Lower leg skin (tissue), 3 donors: Measurements from ENCODE around the gene OR5A1.

Source experiments
- POLR2A ChIP-seq, 2 donors: fragments of 450-650 bp; IDR thresholded peaks; one replicate each; pipeline ENCODE4 v1.6.1; 2016 to 2017; ENCODE audit warnings: antibody characterized with exemption in 2 of 2, mild to moderate bottlenecking in 1 of 2, moderate library complexity in 1 of 2
- TF ChIP-seq, protein P1 (sequence below), 3 donors: fragments of 450-650 bp; IDR thresholded peaks; one replicate each; pipeline ENCODE4 v1.5.1; 2016; ENCODE audit warnings: antibody characterized with exemption in 3 of 3, mild to moderate bottlenecking in 3 of 3, moderate library complexity in 2 of 3

DNA sequence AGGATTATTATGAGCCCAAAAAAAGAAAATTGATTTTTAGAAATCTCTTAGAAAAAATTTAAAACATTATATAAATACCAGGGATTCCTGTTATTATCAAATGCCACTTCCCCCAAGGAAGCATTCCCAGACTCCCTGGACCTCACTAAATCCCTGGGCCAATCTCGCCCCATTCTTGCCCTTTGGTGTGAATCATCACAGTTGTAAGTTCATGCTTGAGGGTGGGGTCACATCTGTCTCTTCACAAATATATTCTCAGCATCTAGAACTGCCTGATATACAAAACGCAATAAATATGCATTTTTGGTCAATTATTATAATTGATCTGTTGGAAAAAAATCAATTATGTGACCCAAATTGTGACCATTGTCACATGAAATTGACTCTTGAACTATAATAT, 12.2 kb downstream of the OR5A1 start:
- TF ChIP-seq, protein P1, sequence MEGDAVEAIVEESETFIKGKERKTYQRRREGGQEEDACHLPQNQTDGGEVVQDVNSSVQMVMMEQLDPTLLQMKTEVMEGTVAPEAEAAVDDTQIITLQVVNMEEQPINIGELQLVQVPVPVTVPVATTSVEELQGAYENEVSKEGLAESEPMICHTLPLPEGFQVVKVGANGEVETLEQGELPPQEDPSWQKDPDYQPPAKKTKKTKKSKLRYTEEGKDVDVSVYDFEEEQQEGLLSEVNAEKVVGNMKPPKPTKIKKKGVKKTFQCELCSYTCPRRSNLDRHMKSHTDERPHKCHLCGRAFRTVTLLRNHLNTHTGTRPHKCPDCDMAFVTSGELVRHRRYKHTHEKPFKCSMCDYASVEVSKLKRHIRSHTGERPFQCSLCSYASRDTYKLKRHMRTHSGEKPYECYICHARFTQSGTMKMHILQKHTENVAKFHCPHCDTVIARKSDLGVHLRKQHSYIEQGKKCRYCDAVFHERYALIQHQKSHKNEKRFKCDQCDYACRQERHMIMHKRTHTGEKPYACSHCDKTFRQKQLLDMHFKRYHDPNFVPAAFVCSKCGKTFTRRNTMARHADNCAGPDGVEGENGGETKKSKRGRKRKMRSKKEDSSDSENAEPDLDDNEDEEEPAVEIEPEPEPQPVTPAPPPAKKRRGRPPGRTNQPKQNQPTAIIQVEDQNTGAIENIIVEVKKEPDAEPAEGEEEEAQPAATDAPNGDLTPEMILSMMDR (IDR thresholded peaks at IDR 0.05), result no peak
- no peak for TF ChIP-seq POLR2A (IDR thresholded peaks at IDR 0.05)
